GM12875 (cell line): Measurements from ENCODE around the gene ZFHX3.
"Not testable (repeated sequence)": the region's sequence is repeated elsewhere in the genome, so short reads cannot be mapped to it uniquely, and the experiment has no call there.

Source experiments
- H3K4me3 ChIP-seq: one replicate; pipeline ENCODE4 v1.5.1; 2011; ENCODE audit warnings: low read depth, low read length, control low read depth
- CTCF ChIP-seq: IDR thresholded peaks from 2 replicates; pipeline ENCODE4 v1.5.1; 2011; ENCODE audit warnings: low read depth, mild to moderate bottlenecking, control low read depth, inconsistent platforms, low read length, moderate library complexity, borderline replicate concordance; ENCODE audit not compliant: insufficient read depth

ZFHX3 gene

GRCh38 chr16:72989579-72990551, 58.1 kb downstream of the ZFHX3 start:
- no peak for TF ChIP-seq CTCF
- no peak overlapping the region for H3K4me3 ChIP-seq

DNA sequence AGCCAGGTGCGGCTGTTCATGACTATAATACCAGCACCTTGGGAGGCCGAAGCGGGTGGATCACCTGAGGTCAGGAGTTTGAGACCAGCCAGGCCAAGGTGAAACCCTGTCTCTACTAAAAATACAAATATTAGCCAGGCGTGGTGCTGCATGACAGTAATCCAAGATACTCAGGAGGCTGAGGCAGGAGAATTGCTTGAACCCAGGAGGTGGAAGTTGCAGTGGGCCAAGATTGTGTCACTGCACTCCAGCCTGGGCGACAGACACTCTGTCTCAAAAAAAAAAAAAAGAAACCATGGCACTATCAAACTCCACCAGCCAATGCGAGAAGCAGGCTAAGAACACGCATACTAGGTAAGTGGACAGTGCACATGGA, 58.7 kb downstream of the ZFHX3 start:
- not testable (repeated sequence) for H3K4me3 ChIP-seq

- no peak for TF ChIP-seq CTCF
- no peak overlapping the region for H3K4me3 ChIP-seq
Measured at GRCh38 chr16:72988569-72988968, 59.4 kb downstream of the ZFHX3 start.

- no peak for TF ChIP-seq CTCF
- H3K4me3 ChIP-seq, result no peak overlapping the region
Measured at GRCh38 chr16:72987480-72987901, 60.4 kb downstream of the ZFHX3 start.

- H3K4me3 ChIP-seq, result no peak overlapping the region
- TF ChIP-seq CTCF, result no peak
Measured at GRCh38 chr16:72985995-72986394, 61.9 kb downstream of the ZFHX3 start.

- no peak overlapping the region for H3K4me3 ChIP-seq
Measured at GRCh38 chr16:72985148-72985941, 62.6 kb downstream of the ZFHX3 start.

More at GRCh38 chr16:72985148-72985941, 62.6 kb downstream of the ZFHX3 start:
- no peak for TF ChIP-seq CTCF
